HCT116 (cell line): Measurements from ENCODE around the gene NLRP1. TPM values are rescaled to one million over a fixed set of nuclear protein-coding genes. Genes with fewer than 3 reads are reported as not detected.

Source experiments
- ATAC-seq: fragments of 200-7000 bp; cut with Tn5 transposase; 2 replicates; pipeline ENCODE4 v1.9.1; 2020; ENCODE audit warnings: mild to moderate bottlenecking, moderate library complexity
- BruUV-seq: library from RNA; stranded (reverse); fragments of 400-500 nt; replicated peaks from 2 replicates; lab custom pipeline; 2021; lab: Mats Ljungman, UMichigan
- CTCF ChIA-PET: fragments of 300-600 bp; sonication (Branson Sonifier 250); formaldehyde crosslinking; loops from one replicate; lab custom pipeline; 2021; ENCODE audit warnings: antibody characterized with exemption; lab: Charles Lee
- POLR2A ChIA-PET: fragments of 300-600, 350-600 bp; sonication (Branson Sonifier 250); formaldehyde crosslinking; loops from one replicate; lab custom pipeline; 2021; ENCODE audit warnings: antibody characterized with exemption; lab: Charles Lee
- RAD21 ChIA-PET, 2 experiments: fragments of 300-600 bp; sonication (Branson Sonifier 250); formaldehyde crosslinking; loops; one replicate each; lab custom pipeline; 2023; ENCODE audit warnings: low total read pairs in 2 of 2; ENCODE audit not compliant: uncharacterized antibody in 2 of 2, unreplicated experiment in 2 of 2, low non-redundant PET in 1 of 2; lab: Charles Lee
- DNase-seq: peaks from one replicate; pipeline ENCODE4 v3.0.0-alpha.2; 2010; ENCODE audit warnings: low read depth, low spot score
- H2AFZ ChIP-seq: fragments of 200-600 bp; shearing (Covaris generic), sonication (generic); 2 replicates; pipeline ENCODE4 v1.6.1; 2017; ENCODE audit warnings: low read depth, mixed run types, mixed read lengths, antibody characterized with exemption, low read length; ENCODE audit not compliant: poor library complexity, severe bottlenecking
- H3K27ac ChIP-seq: 2 replicates; pipeline ENCODE4 v1.5.1; 2012; ENCODE audit warnings: low read depth, low read length
- H3K27me3 ChIP-seq: fragments of 200-600 bp; sonication (generic); 2 replicates; pipeline ENCODE4 v1.6.1; 2016; ENCODE audit warnings: mixed run types, low read length, mixed read lengths; ENCODE audit not compliant: insufficient read depth
- H3K36me3 ChIP-seq, 2 experiments: fragments of 200-500 bp in 1 of 2; fragments of 200-600 bp in 1 of 2; sonication (Bioruptor generic) in 1 of 2; sonication (generic) in 1 of 2; 2 replicates each; pipeline versions ENCODE4 v1.5.1 to v1.6.1; 2014 to 2016; ENCODE audit warnings: low read length in 2 of 2, inconsistent platforms in 1 of 2, mixed read lengths in 1 of 2, mixed run types in 1 of 2; ENCODE audit not compliant: insufficient read depth in 2 of 2, control insufficient read depth in 1 of 2
- H3K4me1 ChIP-seq, 2 experiments: fragments of 200-600 bp in 1 of 2; sonication (generic) in 1 of 2; 2 replicates each; pipeline versions ENCODE4 v1.5.1 to v1.6.1; 2012 to 2017; ENCODE audit warnings: low read length in 2 of 2, inconsistent platforms in 1 of 2, mild to moderate bottlenecking in 1 of 2, mixed read lengths in 1 of 2, mixed run types in 1 of 2, moderate library complexity in 1 of 2; ENCODE audit not compliant: insufficient read depth in 2 of 2, control insufficient read depth in 1 of 2
- H3K4me2 ChIP-seq: fragments of 200-600 bp; sonication (generic); 2 replicates; pipeline ENCODE4 v1.6.1; 2017; ENCODE audit warnings: mixed run types, low read length, mixed read lengths
- H3K4me3 ChIP-seq, 2 experiments: fragments of 200-600 bp in 1 of 2; sonication (generic) in 1 of 2; replicated peaks in 1 of 2; 2 replicates each; pipeline ENCODE4 v1.5.1; 2011 to 2016; ENCODE audit warnings: low read length in 2 of 2, control low read depth in 1 of 2, low read depth in 1 of 2, mild to moderate bottlenecking in 1 of 2, mixed read lengths in 1 of 2, mixed run types in 1 of 2
- H3K79me2 ChIP-seq: fragments of 200-600 bp; sonication (generic); 2 replicates; pipeline ENCODE4 v1.6.1; 2017; ENCODE audit warnings: mild to moderate bottlenecking, mixed run types, low read length, moderate library complexity, mixed read lengths; ENCODE audit not compliant: insufficient read depth
- H3K9ac ChIP-seq: fragments of 200-600 bp; sonication (generic); 2 replicates; pipeline ENCODE4 v1.6.1; 2016; ENCODE audit warnings: low read length, mixed read lengths
- H3K9me2 ChIP-seq: fragments of 200-600 bp; sonication (generic), shearing (Covaris generic); 2 replicates; pipeline ENCODE4 v1.6.1; 2017; ENCODE audit warnings: mixed run types, mild to moderate bottlenecking, moderate library complexity; ENCODE audit not compliant: insufficient read depth
- H3K9me3 ChIP-seq, 2 experiments: fragments of 200-500 bp in 1 of 2; fragments of 200-600 bp in 1 of 2; sonication (Bioruptor generic) in 1 of 2; sonication (generic) in 1 of 2; 2 replicates each; pipeline ENCODE4 v1.6.1; 2014 to 2017; ENCODE audit warnings: low read length in 2 of 2, mixed read lengths in 2 of 2, inconsistent platforms in 1 of 2, low read depth in 1 of 2, mild to moderate bottlenecking in 1 of 2, mixed run types in 1 of 2, moderate library complexity in 1 of 2; ENCODE audit not compliant: control insufficient read depth in 1 of 2, insufficient read depth in 1 of 2
- H4K20me1 ChIP-seq: fragments of 200-600 bp; sonication (generic), shearing (Covaris generic); 2 replicates; pipeline ENCODE4 v1.6.1; 2017; ENCODE audit warnings: mixed run types, mild to moderate bottlenecking, moderate library complexity; ENCODE audit not compliant: insufficient read depth
- ATF3 ChIP-seq: IDR thresholded peaks from 2 replicates; pipeline ENCODE4 v1.6.1; 2012
- CEBPB ChIP-seq: IDR thresholded peaks from 2 replicates; pipeline ENCODE4 v1.6.1; 2012; ENCODE audit warnings: low read depth
- CTCF ChIP-seq, 3 experiments: fragments of 200-600 bp in 1 of 3; sonication (generic) in 1 of 3; IDR thresholded peaks in 2 of 3; conservative IDR thresholded peaks in 1 of 3; 2 replicates each; pipeline ENCODE4 v1.5.1; 2012 to 2017; ENCODE audit warnings: low read depth in 2 of 3, low read length in 2 of 3, antibody characterized with exemption in 1 of 3, borderline replicate concordance in 1 of 3, control low read depth in 1 of 3, mild to moderate bottlenecking in 1 of 3, mixed read lengths in 1 of 3, mixed run types in 1 of 3, moderate library complexity in 1 of 3; ENCODE audit not compliant: insufficient read depth in 1 of 3
- EGR1 ChIP-seq: IDR thresholded peaks from 2 replicates; pipeline ENCODE4 v1.6.1; 2012; ENCODE audit warnings: low read depth
- ELF1 ChIP-seq: IDR thresholded peaks from 2 replicates; pipeline ENCODE4 v1.6.1; 2012; ENCODE audit warnings: low read depth, borderline replicate concordance
- EZH2 ChIP-seq: fragments of 200-600 bp; sonication (generic); IDR thresholded peaks from 2 replicates; pipeline ENCODE4 v1.6.1; 2017; ENCODE audit warnings: antibody characterized with exemption, mixed run types
- FOSL1 ChIP-seq: IDR thresholded peaks from 2 replicates; pipeline ENCODE4 v1.6.1; 2012; ENCODE audit warnings: low read depth
- JUND ChIP-seq: IDR thresholded peaks from 2 replicates; pipeline ENCODE4 v1.6.1; 2012
- MAX ChIP-seq: IDR thresholded peaks from 2 replicates; pipeline ENCODE4 v1.6.1; 2012
- POLR2A ChIP-seq: IDR thresholded peaks from 2 replicates; pipeline ENCODE4 v1.7.0; 2011; ENCODE audit warnings: borderline replicate concordance; ENCODE audit not compliant: insufficient read depth, insufficient read length; ENCODE audit errors: extremely low read depth
- POLR2AphosphoS5 ChIP-seq: IDR thresholded peaks from 2 replicates; pipeline ENCODE4 v1.6.1; 2011; ENCODE audit warnings: mild to moderate bottlenecking, low read depth, low read length, moderate library complexity
- REST ChIP-seq: IDR thresholded peaks from 2 replicates; pipeline ENCODE4 v1.6.1; 2012; ENCODE audit warnings: low read depth
- SIN3A ChIP-seq: IDR thresholded peaks from 2 replicates; pipeline ENCODE4 v1.6.1; 2012; ENCODE audit warnings: low read depth
- SP1 ChIP-seq: IDR thresholded peaks from 2 replicates; pipeline ENCODE4 v1.6.1; 2012; ENCODE audit warnings: low read depth
- SRF ChIP-seq: IDR thresholded peaks from 2 replicates; pipeline ENCODE4 v1.6.1; 2012; ENCODE audit warnings: low read depth
- TCF7L2 ChIP-seq: IDR thresholded peaks from 2 replicates; pipeline ENCODE4 v1.7.0; 2011; ENCODE audit warnings: borderline replicate concordance, inconsistent platforms; ENCODE audit not compliant: insufficient read depth, insufficient read length; ENCODE audit errors: extremely low read depth
- YY1 ChIP-seq: IDR thresholded peaks from 2 replicates; pipeline ENCODE4 v1.6.1; 2011; ENCODE audit warnings: low read length, low read depth, moderate library complexity, mild to moderate bottlenecking; ENCODE audit not compliant: insufficient replicate concordance; ENCODE audit errors: extremely low read depth
- ZBTB33 ChIP-seq: IDR thresholded peaks from 2 replicates; pipeline ENCODE4 v1.6.1; 2011; ENCODE audit warnings: mild to moderate bottlenecking, low read length, moderate library complexity; ENCODE audit not compliant: insufficient replicate concordance; ENCODE audit errors: extremely low read depth
- ZNF274 ChIP-seq: fragments of 200-500 bp; sonication (Bioruptor generic); IDR thresholded peaks from 2 replicates; pipeline ENCODE4 v1.6.1; 2014; ENCODE audit warnings: mild to moderate bottlenecking, low read depth, low read length, inconsistent platforms
- intact Hi-C: fragments of 100-400 bp; cut with micrococcal nuclease; formaldehyde crosslinking; loops from 2 replicates; pipeline ENCODE4 v1.10.0; 2022
- total RNA-seq: library from RNA; stranded (reverse); gene quantifications from one replicate; pipeline ENCODE4 v1.2.1, GENCODE V29; 2021; ENCODE audit not compliant: unreplicated experiment

NLRP1 gene
- total RNA-seq, 1 experiment from 2014 or later: 7.2 TPM

- no peak for TF ChIP-seq FOSL1
- TF ChIP-seq ZNF274: no peak
- TF ChIP-seq, all 23 proteins: peak for 0
Observed at GRCh38 chr17:5621729-5622128, 37.4 kb upstream of the NLRP1 start (continued).

GRCh38 chr17:5621026-5621425, 36.7 kb upstream of the NLRP1 start:
- H3K4me2 ChIP-seq: no peak overlapping the region
- no peak overlapping the region for H3K27ac ChIP-seq
- CTCF ChIA-PET: no interaction called here
- peaks cover 64% of the 10 kb centered on the region for H3K27me3 ChIP-seq
- H2AFZ ChIP-seq: no peak overlapping the region
- no peak for DNase-seq
- H3K9me3 ChIP-seq: no peaks in the 10 kb centered on the region
- POLR2A ChIA-PET: no interaction called here
- no peaks in the 10 kb centered on the region for H4K20me1 ChIP-seq
- no peaks in the 10 kb centered on the region for H3K9me2 ChIP-seq
- H3K4me3 ChIP-seq: no peak overlapping the region
- no peak overlapping the region for H3K9ac ChIP-seq
- no peaks in the 10 kb centered on the region for H3K4me1 ChIP-seq
- H3K36me3 ChIP-seq: no peaks in the 10 kb centered on the region
- intact Hi-C loops: no loop called here
- no peaks in the 10 kb centered on the region for H3K79me2 ChIP-seq
- ATAC-seq: no peak
- no TSS peak for BruUV-seq
- TF ChIP-seq ZBTB33: no peak
- no peak for TF ChIP-seq SRF
- no peak for TF ChIP-seq TCF7L2
- no peak for TF ChIP-seq ELF1
- TF ChIP-seq SIN3A: no peak
- TF ChIP-seq JUND: no peak
- TF ChIP-seq FOSL1: no peak
- no peak for TF ChIP-seq ATF3
- no peak for TF ChIP-seq YY1
- no peak for TF ChIP-seq CEBPB
- TF ChIP-seq SP1: no peak
- TF ChIP-seq POLR2A: no peak
- TF ChIP-seq MAX: no peak
- TF ChIP-seq EGR1: no peak
- TF ChIP-seq CTCF (IDR thresholded peaks at IDR 0.05 in 2 of 3, conservative IDR thresholded peaks at IDR 0.05 in 1 of 3; ENCODE audit: borderline replicate concordance in 1 of 3, insufficient read depth in 1 of 3, low read depth in 2 of 3, low read length in 2 of 3): no peak
- TF ChIP-seq POLR2AphosphoS5: no peak
- TF ChIP-seq REST: no peak
- no peak for TF ChIP-seq EZH2
- TF ChIP-seq ZNF274: no peak
- TF ChIP-seq, all 23 proteins: peak for 0
- RAD21 ChIA-PET: no interaction called here
